ENCODE results near the gene HLA-DOA.

The HLA-DOA gene

GRCh38 chr6:32963866-32964265 is 45.5 kb downstream of the HLA-DOA start:
- no peak for DNase-seq (ENCODE audit: low read depth)

GRCh38 chr6:32962213-32962826 is 47.1 kb downstream of the HLA-DOA start:
- DNase-seq (ENCODE audit: low read depth), result no peak

- no peak for DNase-seq (ENCODE audit: low read depth)
Observed at GRCh38 chr6:32960563-32960962, 48.8 kb downstream of the HLA-DOA start.

GRCh38 chr6:32956176-32956575 is 53.2 kb downstream of the HLA-DOA start:
- DNase-seq (ENCODE audit: low read depth), result no peak

GRCh38 chr6:32954986-32955802 is 54.2 kb downstream of the HLA-DOA start:
- no peak for DNase-seq (ENCODE audit: low read depth)

- DNase-seq (ENCODE audit: low read depth), result no peak
Observed at GRCh38 chr6:32954267-32954666, 55.1 kb downstream of the HLA-DOA start.
